Stomach smooth muscle (tissue), 2 donors: ENCODE results near the gene BBS5.

Experiments
- H3K27ac ChIP-seq: one replicate; pipeline ENCODE4 v1.7.0; 2013; ENCODE audit warnings: mild to moderate bottlenecking, low read length, inconsistent platforms
- H3K27me3 ChIP-seq, 2 donors: one replicate each; pipeline ENCODE4 v1.7.0; 2013; ENCODE audit warnings: low read length in 2 of 2; ENCODE audit not compliant: insufficient read depth in 2 of 2, control insufficient read depth in 1 of 2
- H3K36me3 ChIP-seq, 2 donors: one replicate each; pipeline ENCODE4 v1.7.0; 2013; ENCODE audit warnings: low read length in 2 of 2; ENCODE audit not compliant: control insufficient read depth in 2 of 2, insufficient read depth in 2 of 2
- H3K4me1 ChIP-seq: one replicate; pipeline ENCODE4 v1.7.0; 2013; ENCODE audit warnings: low read length; ENCODE audit not compliant: control insufficient read depth, insufficient read depth
- H3K4me3 ChIP-seq, 2 donors: one replicate each; pipeline ENCODE4 v1.7.0; 2013; ENCODE audit warnings: low read length in 2 of 2
- H3K9ac ChIP-seq, 2 donors: one replicate each; pipeline ENCODE4 v1.7.0; 2013; ENCODE audit warnings: low read length in 2 of 2, mild to moderate bottlenecking in 1 of 2
- H3K9me3 ChIP-seq, 2 donors: one replicate each; pipeline ENCODE4 v1.7.0; 2013; ENCODE audit warnings: low read length in 2 of 2; ENCODE audit not compliant: control insufficient read depth in 2 of 2
- donor health status: healthy.
- donor health status: Pancreatic carcinoma.

The BBS5 gene

GRCh38 chr2:169462896-169463695 lies 16.2 kb upstream of the BBS5 start:
- no peaks in the 10 kb centered on the region for H3K9me3 ChIP-seq
- no peaks in the 10 kb centered on the region for H3K4me1 ChIP-seq
- no peaks in the 10 kb centered on the region for H3K27me3 ChIP-seq
- H3K27ac ChIP-seq = no peak overlapping the region
- H3K36me3 ChIP-seq = no peaks in the 10 kb centered on the region
- no peak overlapping the region for H3K9ac ChIP-seq
- no peak overlapping the region for H3K4me3 ChIP-seq

GRCh38 chr2:169464466-169464865 lies 14.8 kb upstream of the BBS5 start:
- Histone ChIP-seq H3K27me3 (no peaks in the 10 kb centered on the region), H3K36me3 (no peaks in the 10 kb centered on the region), H3K4me1 (no peaks in the 10 kb centered on the region), H3K9me3 (no peaks in the 10 kb centered on the region), H3K4me3 (no peak overlapping the region), H3K9ac (no peak overlapping the region), H3K27ac (no peak overlapping the region)

- H3K27ac ChIP-seq = no peak overlapping the region
Measured at GRCh38 chr2:169464882-169465281, 14.4 kb upstream of the BBS5 start.

GRCh38 chr2:169468841-169469240 lies 10.5 kb upstream of the BBS5 start:
- no peak overlapping the region for H3K9ac ChIP-seq

More at GRCh38 chr2:169464882-169465281, 14.4 kb upstream of the BBS5 start:
- Histone ChIP-seq H3K4me1 (no peaks in the 10 kb centered on the region), H3K27me3 (no peaks in the 10 kb centered on the region), H3K4me3 (no peak overlapping the region), H3K36me3 (no peaks in the 10 kb centered on the region), H3K9ac (no peak overlapping the region), H3K9me3 (no peaks in the 10 kb centered on the region)

GRCh38 chr2:169469952-169470572 lies 9.2 kb upstream of the BBS5 start:
- Histone ChIP-seq H3K4me1 (no peaks in the 10 kb centered on the region), H3K27me3 (no peaks in the 10 kb centered on the region), H3K4me3 (no peak overlapping the region), H3K9ac (no peak overlapping the region), H3K9me3 (no peaks in the 10 kb centered on the region), H3K36me3 (no peaks in the 10 kb centered on the region), H3K27ac (no peak overlapping the region)

More at GRCh38 chr2:169468841-169469240, 10.5 kb upstream of the BBS5 start:
- no peaks in the 10 kb centered on the region for H3K9me3 ChIP-seq
- H3K27me3 ChIP-seq = no peaks in the 10 kb centered on the region
- H3K36me3 ChIP-seq = no peaks in the 10 kb centered on the region
- no peak overlapping the region for H3K27ac ChIP-seq
- H3K4me3 ChIP-seq = no peak overlapping the region
- H3K4me1 ChIP-seq = no peaks in the 10 kb centered on the region

GRCh38 chr2:169472249-169472648 lies 7.0 kb upstream of the BBS5 start:
- Histone ChIP-seq H3K9me3 (no peaks in the 10 kb centered on the region), H3K36me3 (no peaks in the 10 kb centered on the region), H3K27me3 (no peaks in the 10 kb centered on the region), H3K9ac (no peak overlapping the region), H3K4me1 (no peaks in the 10 kb centered on the region), H3K27ac (no peak overlapping the region), H3K4me3 (no peak overlapping the region)

- H3K4me3 ChIP-seq = no peak overlapping the region
- H3K9me3 ChIP-seq = no peaks in the 10 kb centered on the region
- no peak overlapping the region for H3K27ac ChIP-seq
- peaks cover 12% of the 10 kb centered on the region for H3K4me1 ChIP-seq
- H3K36me3 ChIP-seq = no peaks in the 10 kb centered on the region
- H3K27me3 ChIP-seq = no peaks in the 10 kb centered on the region
- H3K9ac ChIP-seq = no peak overlapping the region
Measured at GRCh38 chr2:169476459-169476858, 2.8 kb upstream of the BBS5 start.

GRCh38 chr2:169478339-169478738 lies 955 bp upstream of the BBS5 start:
- no peak overlapping the region for H3K27ac ChIP-seq
- H3K36me3 ChIP-seq = peaks cover 2 to 9% of the 10 kb centered on the region in 2 donors
- no peaks in the 10 kb centered on the region for H3K9me3 ChIP-seq
- H3K4me3 ChIP-seq = no peak overlapping the region
- peak overlapping the region in 1 of 2 donors; percentile 94 for H3K9ac ChIP-seq
- peaks cover 12% of the 10 kb centered on the region for H3K4me1 ChIP-seq
- no peaks in the 10 kb centered on the region for H3K27me3 ChIP-seq

GRCh38 chr2:169478745-169479256 lies 493 bp upstream of the BBS5 start:
- H3K9ac ChIP-seq = peak overlapping the region; percentile 91 to 94
- peaks cover 12% of the 10 kb centered on the region for H3K4me1 ChIP-seq
- H3K27me3 ChIP-seq = no peaks in the 10 kb centered on the region
- peaks cover 2 to 12% of the 10 kb centered on the region in 2 donors for H3K36me3 ChIP-seq
- no peaks in the 10 kb centered on the region for H3K9me3 ChIP-seq
- peak overlapping the region; percentile 92 to 95 for H3K4me3 ChIP-seq
- peak overlapping the region; percentile 71 for H3K27ac ChIP-seq

GRCh38 chr2:169480079-169480465 lies 778 bp downstream of the BBS5 start:
- Histone ChIP-seq H3K4me1 (peaks cover 12% of the 10 kb centered on the region), H3K9ac (peak overlapping the region; percentile 91 to 94), H3K9me3 (no peaks in the 10 kb centered on the region), H3K36me3 (peaks cover 8 to 12% of the 10 kb centered on the region in 2 donors), H3K27me3 (no peaks in the 10 kb centered on the region), H3K4me3 (peak overlapping the region; percentile 92 to 95), H3K27ac (peak overlapping the region; percentile 71)
